ENCODE measurements around the gene ATP1B4.

DNA sequence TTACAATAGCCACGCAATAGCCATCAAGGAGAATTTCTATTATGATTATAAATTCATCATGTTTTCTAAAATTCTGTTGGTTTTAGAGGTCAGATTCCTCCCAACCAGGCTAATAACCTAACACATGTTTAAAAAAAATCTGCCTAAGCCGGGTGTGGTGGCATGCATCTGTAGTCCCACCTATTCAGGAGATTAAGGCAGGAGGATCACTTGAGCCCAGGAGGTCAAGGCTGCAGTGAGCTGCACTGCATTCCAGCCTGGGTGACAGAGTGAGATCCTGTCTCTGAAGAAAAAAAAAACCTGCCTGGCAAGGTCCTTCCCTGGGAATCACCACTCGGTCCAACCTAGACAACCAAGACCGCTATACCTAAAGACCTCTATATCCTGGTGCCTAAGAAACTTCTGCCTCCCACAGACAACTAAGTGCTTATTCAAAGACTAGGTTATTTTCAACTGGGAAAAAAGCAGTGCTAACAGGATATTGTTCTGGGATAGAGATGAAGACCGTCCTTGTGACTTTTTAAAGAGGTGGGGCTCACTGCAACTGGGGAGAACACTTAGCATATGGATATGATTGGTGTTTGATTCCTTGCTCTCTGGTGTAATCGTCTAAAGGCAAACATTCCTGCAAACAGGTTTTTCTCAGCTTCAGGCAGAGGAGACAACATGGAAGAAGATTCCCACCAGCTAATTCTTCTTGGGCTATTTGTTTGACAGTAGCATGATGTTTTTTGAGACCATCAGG, 18.2 kb downstream of the ATP1B4 start:
- TF ChIP-seq, protein P1, sequence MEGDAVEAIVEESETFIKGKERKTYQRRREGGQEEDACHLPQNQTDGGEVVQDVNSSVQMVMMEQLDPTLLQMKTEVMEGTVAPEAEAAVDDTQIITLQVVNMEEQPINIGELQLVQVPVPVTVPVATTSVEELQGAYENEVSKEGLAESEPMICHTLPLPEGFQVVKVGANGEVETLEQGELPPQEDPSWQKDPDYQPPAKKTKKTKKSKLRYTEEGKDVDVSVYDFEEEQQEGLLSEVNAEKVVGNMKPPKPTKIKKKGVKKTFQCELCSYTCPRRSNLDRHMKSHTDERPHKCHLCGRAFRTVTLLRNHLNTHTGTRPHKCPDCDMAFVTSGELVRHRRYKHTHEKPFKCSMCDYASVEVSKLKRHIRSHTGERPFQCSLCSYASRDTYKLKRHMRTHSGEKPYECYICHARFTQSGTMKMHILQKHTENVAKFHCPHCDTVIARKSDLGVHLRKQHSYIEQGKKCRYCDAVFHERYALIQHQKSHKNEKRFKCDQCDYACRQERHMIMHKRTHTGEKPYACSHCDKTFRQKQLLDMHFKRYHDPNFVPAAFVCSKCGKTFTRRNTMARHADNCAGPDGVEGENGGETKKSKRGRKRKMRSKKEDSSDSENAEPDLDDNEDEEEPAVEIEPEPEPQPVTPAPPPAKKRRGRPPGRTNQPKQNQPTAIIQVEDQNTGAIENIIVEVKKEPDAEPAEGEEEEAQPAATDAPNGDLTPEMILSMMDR (IDR thresholded peaks at IDR 0.05 in 4 of 5, conservative IDR thresholded peaks at IDR 0.05 in 1 of 5) = no peak
- TF ChIP-seq POLR2A (IDR thresholded peaks at IDR 0.05) = no peak

Data from gastrocnemius medialis (tissue), 4 donors.